ENCODE measurements around the gene PANX1.

Gene PANX1

GRCh38 chr11:94185416-94186084 lies 56.9 kb downstream of the PANX1 start:
- no peak for DNase-seq (ENCODE audit: low read depth)

DNA sequence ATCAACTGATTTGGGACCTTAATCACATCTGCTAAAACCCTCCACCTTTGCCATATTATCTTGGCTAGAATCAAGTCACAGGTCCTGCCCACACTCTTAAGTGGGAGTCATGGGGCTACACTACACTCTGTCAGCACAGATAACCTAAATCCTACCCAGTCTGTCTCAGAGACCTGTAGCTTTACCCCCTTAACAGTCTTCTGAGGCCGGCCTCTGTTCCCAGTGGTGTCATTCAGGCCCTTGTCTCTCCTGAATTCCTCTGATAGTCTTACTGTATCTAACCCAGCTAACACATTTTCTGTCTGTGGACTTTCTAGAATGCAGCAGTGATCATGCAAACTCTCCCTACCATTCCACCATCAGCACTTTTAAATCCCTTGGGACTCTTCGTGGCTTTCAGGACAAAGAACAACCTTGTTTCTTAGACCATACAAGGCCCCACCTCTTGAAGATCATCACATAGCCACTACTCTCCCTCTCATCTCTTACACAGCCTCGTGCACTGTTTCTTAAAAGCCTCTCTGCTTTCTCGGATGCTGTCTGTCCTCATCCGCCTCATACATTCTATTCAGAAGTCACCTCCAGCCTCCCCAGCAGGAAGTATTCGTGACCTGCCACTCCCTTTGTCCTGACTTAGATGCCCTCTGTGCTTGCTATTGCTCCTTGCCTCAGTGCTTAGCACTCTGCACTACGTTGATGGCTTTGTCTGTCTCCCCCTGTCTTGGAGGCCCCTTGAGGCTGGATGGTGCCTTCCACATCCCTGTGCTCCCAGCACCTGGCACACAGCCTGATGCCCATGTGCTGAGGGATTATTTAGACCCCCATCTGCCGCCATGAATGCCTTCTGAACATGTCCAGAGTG lies 57.9 kb downstream of the PANX1 start:
- DNase-seq (ENCODE audit: low read depth): no peak

GRCh38 chr11:94193288-94193687 lies 64.6 kb downstream of the PANX1 start:
- no peak for DNase-seq (ENCODE audit: low read depth)

DNA sequence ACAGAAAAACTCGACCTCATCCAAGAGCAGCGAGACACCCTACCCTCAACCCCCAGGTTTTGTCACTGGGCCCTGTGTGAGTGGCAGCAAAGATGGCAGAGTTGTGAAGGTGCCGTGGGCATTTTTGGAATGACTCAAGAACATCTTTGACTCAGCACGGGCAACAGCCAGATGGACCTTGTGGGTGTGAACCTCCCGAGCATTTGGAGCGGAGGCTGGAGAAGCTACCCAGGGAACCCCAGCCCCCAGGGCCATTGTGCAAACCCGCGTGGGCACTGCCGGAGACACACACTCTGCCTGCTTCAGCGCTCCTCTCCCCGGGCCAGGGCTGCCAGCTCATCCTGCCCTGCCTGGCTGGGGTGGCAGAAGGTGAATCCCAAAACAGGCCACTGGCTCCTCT lies 66.1 kb downstream of the PANX1 start:
- no peak for DNase-seq (ENCODE audit: low read depth)

DNA sequence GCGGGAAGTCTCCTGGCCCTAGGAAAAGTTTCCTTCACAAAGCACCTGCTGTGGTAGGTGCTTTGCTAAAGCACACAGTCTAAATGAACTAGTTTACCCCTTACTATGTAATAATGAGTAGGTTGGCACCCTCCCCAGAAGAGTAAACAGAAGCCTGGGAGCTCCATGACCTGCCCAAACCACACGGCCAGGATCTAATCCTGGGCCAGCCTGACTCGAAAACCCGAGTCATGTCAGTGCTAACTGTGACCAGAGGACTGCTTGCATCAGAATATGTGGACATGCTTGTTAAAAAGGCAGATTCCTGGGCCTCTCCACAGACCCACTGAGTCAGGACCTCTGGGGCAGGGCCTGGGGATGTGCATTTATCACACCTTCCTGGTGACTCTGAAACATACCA lies 67.7 kb downstream of the PANX1 start:
- DNase-seq (ENCODE audit: low read depth): no peak

DNA sequence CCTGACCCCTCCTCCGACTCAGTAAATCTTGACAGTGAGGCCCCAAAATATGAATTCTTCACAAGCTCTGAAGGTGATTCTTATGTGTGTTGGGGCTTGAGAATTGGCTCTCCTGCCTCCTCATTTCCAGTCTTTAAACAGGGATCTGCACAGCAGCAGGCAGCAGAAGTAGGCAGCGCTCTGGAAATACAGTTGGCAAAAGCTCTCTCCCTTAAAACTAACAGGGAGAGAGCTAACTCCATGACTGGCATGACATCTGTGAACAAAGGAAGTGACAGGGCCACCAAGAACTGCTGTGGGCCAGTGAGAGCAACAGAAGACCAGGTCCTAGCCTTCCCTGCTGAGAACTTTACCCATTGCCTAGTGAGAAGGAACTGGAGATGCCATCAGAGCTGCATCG lies 70.1 kb downstream of the PANX1 start:
- DNase-seq (ENCODE audit: low read depth): no peak

GRCh38 chr11:94199136-94200130 lies 70.8 kb downstream of the PANX1 start:
- no peak for DNase-seq (ENCODE audit: low read depth)

DNA sequence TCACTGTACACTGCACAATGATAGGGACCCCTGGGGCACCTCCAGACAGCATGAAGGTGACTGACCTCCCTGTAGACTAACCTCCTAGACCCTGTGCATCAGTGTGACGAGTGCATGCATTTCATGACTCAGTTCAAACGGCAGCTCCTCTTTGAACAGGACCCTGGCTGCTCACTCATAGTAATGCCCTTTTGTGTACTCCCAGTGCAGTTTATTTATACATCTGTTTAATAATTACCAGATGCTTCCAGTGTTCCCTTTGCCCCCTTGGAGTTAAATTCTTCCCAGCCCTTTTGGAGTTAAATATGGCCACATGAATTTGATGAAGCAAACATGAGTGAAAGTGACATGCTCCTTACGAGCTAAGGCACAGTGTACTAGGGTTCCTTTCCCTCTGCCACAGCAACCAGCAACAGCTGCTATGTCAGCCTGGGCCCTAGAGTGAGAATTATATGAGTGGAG lies 72.4 kb downstream of the PANX1 start:
- no peak for DNase-seq (ENCODE audit: low read depth)

DNA sequence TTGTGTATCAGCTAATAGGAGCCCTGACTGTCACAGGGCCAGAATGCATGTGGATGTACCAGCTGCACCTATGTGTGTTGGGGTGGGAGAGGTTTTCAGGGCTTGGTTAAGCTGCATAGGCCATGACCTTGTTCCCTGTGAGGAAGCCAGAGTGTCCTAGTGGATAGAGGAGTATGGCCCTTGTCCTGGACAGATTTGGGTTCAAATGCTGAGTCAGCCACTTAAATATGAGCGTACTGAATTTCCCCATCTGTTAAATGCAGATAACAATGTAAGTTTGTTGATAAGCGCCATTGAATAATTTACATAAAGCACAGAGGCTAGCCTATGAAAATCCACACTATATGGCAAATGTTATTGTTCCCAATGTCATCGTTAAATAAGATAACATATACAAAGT lies 74.4 kb downstream of the PANX1 start:
- no peak for DNase-seq (ENCODE audit: low read depth)

GRCh38 chr11:94211261-94211830 lies 82.7 kb downstream of the PANX1 start:
- DNase-seq (ENCODE audit: low read depth): no peak

- no peak for DNase-seq (ENCODE audit: low read depth)
These were observed 84.3 kb downstream of the PANX1 start for GRCh38 chr11:94212898-94213297.

GRCh38 chr11:94217705-94218104 lies 89.1 kb downstream of the PANX1 start:
- DNase-seq (ENCODE audit: low read depth): no peak

DNA sequence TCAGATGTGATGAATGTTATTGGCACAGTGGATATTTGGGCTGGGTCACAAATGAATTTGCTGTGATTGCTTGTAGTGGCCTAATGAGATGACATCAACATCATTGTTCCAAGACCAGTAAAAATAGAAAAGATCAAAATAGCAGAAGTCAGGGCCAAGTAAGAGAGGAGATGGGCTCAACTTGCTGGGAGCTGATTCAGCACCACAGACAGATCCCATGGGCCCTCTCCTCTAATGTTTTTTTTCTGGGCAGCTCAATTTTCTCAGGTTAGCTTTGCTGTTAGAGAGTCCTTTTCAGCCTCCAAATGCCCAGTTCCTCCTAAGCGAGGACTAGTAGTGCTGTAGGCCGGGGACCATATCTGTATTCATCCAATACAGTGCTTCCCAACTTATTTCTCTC lies 89.7 kb downstream of the PANX1 start:
- no peak for DNase-seq (ENCODE audit: low read depth)

DNA sequence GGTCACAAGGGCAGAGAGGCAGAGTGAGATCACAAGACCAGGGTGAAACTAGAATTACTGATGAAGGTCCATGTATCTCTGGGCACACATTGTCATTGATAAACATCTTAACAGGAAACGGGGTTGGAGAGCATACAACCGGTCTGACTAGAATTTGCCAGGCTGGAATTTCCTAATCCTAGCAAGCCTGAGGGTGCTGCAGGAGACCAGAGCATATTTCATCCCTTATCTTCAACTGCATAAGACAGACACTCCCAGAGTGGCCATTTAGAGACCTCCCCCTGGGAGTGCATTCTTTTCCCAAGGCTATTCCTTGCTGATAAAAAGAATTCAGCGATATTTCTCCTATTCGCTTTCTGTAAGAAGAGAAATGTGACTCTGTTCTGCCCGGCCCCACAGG lies 91.1 kb downstream of the PANX1 start:
- no peak for DNase-seq (ENCODE audit: low read depth)

GRCh38 chr11:94224078-94224477 lies 95.4 kb downstream of the PANX1 start:
- DNase-seq (ENCODE audit: low read depth): no peak
